ENCODE measurements around the gene ZNF584. TPM values are rescaled to one million over a fixed set of nuclear protein-coding genes. Genes with fewer than 3 reads are reported as not detected.

Gene ZNF584
- total and polyA plus RNA-seq, 7 donors = 3.0 to 21.4 (median 8.2) TPM

DNA sequence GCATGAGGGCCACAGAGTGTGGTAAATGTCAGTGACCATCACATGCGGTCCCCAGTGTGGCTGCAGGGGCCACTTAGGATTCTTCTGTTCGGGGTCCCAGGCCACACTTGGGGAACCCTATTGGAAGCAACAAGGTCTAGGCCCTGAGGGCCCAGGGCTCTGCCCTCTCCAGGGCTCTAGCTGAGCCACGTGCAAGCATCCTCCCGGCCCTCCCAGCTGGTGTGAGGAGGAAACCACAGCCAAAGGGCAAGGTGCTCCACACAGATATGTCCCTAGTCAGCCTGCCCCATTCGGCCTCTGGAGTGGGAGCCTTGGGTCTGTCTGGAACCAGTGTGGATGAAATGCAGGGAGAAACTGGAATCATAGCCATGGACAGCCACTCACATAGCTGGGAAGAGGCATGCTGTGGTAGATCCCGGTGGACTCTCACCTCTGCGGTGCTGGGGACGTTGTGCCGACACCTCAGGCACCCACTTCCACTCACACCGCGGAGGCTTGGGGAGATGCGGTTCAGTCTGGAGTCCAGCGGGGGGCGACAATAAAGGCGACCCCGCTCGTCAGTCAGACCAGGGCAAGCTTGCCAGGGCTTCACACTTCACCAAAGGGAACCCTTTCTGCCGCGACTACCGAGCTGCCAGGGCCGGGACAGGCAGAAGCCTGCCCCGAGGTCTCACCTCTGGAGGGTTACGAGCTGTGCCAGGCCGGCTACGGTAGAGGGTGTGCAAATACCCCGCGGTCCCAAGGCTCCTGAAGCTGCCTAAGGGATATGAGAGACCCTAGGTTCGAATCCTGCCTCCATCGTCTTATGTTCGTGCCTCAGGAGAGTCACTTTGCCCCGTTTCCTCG is 41.6 kb upstream of the ZNF584 start:
- no peaks in the 10 kb centered on the region for H3K9me3 ChIP-seq
- peaks cover 0 to 18% (median 13%) of the 10 kb centered on the region in 3 donors for H3K27me3 ChIP-seq
- WGBS, 2 donors = 92 to 95% methylated on average over 32 of the region's 32 CpGs
- no peaks in the 10 kb centered on the region for H3K36me3 ChIP-seq
- H3K4me3 ChIP-seq = no peak overlapping the region
- intact Hi-C loops (cut with DNase I) = no loop called here
- H3K4me1 ChIP-seq = peaks cover 0 to 2% (median under 1%) of the 10 kb centered on the region in 4 donors
- no peak overlapping the region for H3K27ac ChIP-seq
- no peak for DNase-seq
- TF ChIP-seq EP300 (IDR thresholded peaks at IDR 0.05) = no peak
- TF ChIP-seq, protein P1, sequence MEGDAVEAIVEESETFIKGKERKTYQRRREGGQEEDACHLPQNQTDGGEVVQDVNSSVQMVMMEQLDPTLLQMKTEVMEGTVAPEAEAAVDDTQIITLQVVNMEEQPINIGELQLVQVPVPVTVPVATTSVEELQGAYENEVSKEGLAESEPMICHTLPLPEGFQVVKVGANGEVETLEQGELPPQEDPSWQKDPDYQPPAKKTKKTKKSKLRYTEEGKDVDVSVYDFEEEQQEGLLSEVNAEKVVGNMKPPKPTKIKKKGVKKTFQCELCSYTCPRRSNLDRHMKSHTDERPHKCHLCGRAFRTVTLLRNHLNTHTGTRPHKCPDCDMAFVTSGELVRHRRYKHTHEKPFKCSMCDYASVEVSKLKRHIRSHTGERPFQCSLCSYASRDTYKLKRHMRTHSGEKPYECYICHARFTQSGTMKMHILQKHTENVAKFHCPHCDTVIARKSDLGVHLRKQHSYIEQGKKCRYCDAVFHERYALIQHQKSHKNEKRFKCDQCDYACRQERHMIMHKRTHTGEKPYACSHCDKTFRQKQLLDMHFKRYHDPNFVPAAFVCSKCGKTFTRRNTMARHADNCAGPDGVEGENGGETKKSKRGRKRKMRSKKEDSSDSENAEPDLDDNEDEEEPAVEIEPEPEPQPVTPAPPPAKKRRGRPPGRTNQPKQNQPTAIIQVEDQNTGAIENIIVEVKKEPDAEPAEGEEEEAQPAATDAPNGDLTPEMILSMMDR (IDR thresholded peaks at IDR 0.05) = no peak

DNA sequence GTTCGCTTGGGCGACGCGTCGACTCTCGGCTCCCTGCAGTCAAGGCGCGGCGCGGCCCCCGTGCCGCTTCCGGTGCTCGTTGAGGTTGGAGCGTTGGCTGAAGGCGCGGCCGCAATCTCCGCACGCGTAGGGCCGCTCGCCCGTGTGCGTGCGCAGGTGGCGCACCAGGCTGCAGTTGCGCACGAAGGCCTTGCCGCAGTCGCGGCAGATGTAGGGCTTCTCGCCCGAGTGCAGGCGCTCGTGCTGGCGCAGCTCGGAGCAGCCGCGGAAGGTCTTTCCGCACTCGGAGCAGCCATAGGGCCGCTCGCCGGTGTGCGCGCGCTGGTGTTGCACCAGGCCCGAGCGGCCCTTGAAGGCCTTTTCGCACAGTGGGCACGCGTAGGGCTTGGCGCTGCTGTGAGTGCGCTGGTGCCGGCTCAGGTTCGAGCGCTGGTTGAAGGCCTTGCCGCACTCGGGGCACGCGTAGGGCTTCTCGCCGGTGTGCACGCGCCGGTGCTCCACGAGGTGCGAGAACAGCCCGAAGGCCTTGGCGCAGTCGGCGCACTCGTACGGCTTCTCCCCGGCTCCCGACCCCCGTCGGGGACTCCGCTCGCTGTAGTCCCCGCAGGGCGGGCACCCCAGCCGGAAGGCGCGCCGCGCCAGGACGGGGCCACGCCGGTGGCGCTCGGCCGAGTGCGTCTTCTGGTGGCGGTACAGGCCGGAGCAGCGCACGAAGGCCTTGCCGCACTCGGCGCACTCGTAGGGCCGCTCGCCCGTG is 40.6 kb upstream of the ZNF584 start:
- H3K9me3 ChIP-seq = no peaks in the 10 kb centered on the region
- intact Hi-C loops (cut with DNase I) = no loop called here
- no peaks in the 10 kb centered on the region for H3K4me1 ChIP-seq
- TF ChIP-seq POLR2A (IDR thresholded peaks at IDR 0.05) (no peak), EP300 (IDR thresholded peaks at IDR 0.05) (no peak), POLR2AphosphoS5 (IDR thresholded peaks at IDR 0.05) (no peak)
- TF ChIP-seq, protein P1 (IDR thresholded peaks at IDR 0.05) = no peak
- H3K27me3 ChIP-seq = peaks cover 0 to 18% (median 13%) of the 10 kb centered on the region in 3 donors
- no peaks in the 10 kb centered on the region for H3K36me3 ChIP-seq
- H3K4me3 ChIP-seq = no peak overlapping the region
- H3K27ac ChIP-seq = no peak overlapping the region
- DNase-seq = no peak
- WGBS, 2 donors = 73 to 91% methylated on average over 106 of the region's 106 CpGs

DNA sequence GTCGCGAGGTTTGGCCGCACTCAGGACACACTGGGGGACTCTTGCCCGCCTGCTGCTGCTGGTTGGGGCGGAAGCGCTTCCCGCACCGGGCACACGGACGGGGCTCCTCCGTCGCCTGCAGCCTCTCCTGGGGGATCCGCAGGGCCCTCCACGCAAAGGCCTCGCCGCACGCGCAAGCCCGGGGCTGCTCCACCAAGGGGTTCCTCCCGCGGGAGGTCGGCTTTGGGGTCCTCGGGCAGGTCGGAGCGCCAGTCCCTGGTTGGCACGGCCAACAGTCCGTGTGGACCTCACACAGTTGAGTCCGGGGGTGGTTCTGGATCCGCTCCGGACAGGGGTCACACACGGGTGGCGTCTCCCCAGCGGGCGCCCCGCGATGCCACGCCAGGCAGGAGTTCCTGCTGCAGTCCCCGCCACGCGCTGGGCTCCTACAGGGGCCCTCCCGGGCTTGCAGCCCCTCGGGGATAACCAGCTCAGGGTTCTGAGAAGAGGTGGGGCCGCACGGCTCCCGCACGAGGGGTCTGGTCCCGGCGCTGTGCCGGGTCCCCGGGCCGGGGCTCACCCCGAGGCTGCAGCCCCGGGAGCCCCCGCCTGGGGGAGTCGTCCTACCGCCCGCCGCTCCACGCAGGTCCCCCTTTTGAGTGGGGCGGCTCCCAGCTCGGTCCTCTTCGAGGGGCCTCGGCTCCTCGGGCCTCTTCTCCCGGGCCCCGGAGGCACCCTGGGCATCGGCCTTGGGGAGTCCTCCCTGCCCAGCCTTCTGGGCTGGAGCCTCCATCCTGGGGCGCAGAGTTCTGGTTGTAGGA is 39.7 kb upstream of the ZNF584 start:
- Histone ChIP-seq H3K27ac (no peak overlapping the region), H3K4me1 (no peaks in the 10 kb centered on the region), H3K27me3 (peaks cover 0 to 18% (median 13%) of the 10 kb centered on the region in 3 donors), H3K9me3 (no peaks in the 10 kb centered on the region), H3K36me3 (no peaks in the 10 kb centered on the region), H3K4me3 (no peak overlapping the region)
- no peak for DNase-seq
- intact Hi-C loops (cut with DNase I) = no loop called here
- 91 to 95% methylated on average over 68 of the region's 68 CpGs for WGBS, 2 donors
- TF ChIP-seq EP300 (IDR thresholded peaks at IDR 0.05) (no peak), POLR2AphosphoS5 (IDR thresholded peaks at IDR 0.05) (no peak), POLR2A (IDR thresholded peaks at IDR 0.05) (no peak)

DNA sequence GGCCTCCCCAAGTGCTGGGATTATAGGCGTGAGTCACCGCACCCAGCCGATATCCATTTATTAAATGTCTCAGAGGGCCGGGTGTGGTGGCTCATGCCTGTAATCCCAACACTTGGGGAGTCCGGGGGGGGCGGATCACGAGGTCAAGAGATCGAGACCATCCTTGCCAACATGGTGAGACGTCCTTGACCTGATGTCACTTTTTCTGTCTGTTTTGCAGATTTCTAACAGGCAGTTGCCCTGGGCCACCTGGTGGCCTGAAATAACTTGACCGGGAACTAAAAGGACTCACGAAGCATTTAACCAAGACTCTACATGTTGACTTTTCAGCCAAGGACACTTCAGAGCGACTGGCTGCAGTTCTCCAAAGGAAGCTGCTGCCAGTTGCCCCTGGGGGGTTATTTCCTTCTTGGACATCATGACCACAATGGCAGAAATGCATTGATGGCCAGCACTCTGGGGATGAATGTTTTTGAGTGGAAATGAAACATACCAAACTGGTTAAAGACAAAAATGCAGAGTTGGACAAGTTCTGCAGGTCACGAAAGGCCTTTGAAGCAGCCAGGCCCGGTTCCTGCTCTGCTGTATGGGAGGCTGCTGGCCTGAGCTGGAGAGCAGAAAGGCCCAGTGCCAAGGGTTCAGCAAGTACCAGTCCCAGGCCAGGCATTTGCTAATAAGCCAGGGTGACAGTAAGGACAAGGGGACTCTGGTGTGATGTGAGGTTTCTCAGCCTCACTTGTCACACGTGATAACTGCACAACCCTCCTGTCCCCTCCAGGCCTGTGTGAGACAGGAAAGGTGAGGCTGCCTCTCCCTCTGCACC is 35.9 kb upstream of the ZNF584 start:
- Histone ChIP-seq H3K27ac (no peak overlapping the region), H3K9me3 (no peaks in the 10 kb centered on the region), H3K4me1 (no peaks in the 10 kb centered on the region), H3K27me3 (peaks cover 0 to 8% (median 2%) of the 10 kb centered on the region in 3 donors), H3K4me3 (no peak overlapping the region), H3K36me3 (no peaks in the 10 kb centered on the region)
- intact Hi-C loops (cut with DNase I) = no loop called here
- no peak for DNase-seq
- no peak for TF ChIP-seq POLR2AphosphoS5 (IDR thresholded peaks at IDR 0.05)
- TF ChIP-seq, protein P1 (IDR thresholded peaks at IDR 0.05) = no peak
- no peak for TF ChIP-seq POLR2A (IDR thresholded peaks at IDR 0.05)
- TF ChIP-seq EP300 (IDR thresholded peaks at IDR 0.05) = no peak
- WGBS, 2 donors = 82 to 87% methylated on average over 15 of the region's 15 CpGs

Measured in sigmoid colon (tissue), 7 donors.